Measurements from ENCODE around the gene PDIA5. TPM values are rescaled to one million over a fixed set of nuclear protein-coding genes. Genes with fewer than 3 reads are reported as not detected.

Gene PDIA5
- total RNA-seq, 1 experiment from 2014 or later, result 50.8 TPM

DNA sequence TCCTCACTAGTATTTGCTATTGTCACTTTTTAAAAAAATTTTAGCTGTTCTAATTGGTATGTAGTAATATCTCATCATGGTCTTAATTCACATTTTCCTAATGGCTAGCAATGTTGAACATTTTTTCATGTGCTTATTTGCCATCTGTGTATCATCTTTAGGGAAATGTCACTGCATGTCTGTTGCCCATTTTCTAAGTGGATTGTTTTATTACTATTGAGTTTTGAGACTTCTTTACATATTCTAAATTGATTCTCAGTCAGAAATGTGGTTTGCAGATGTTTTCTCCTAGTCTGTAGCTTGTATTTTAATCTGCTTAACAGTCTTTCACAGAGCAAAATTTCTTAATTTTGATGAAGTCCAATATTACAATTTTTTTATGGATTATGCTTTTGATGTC, 101.3 kb downstream of the PDIA5 start:
- Histone ChIP-seq H3K27me3 (ENCODE audit: insufficient read depth, low read length) (no peaks in the 10 kb centered on the region), H3K36me3 (ENCODE audit: control insufficient read depth in 1 of 2, insufficient read depth in 2 of 2, low read length in 2 of 2) (peaks cover 6 to 22% of the 10 kb centered on the region in 2 experiments; a peak in 3 of 4 replicates), H3K4me2 (ENCODE audit: low read length) (no peak overlapping the region), H2AFZ (ENCODE audit: low read depth, low read length, poor library complexity, severe bottlenecking) (no peak overlapping the region), H3K79me2 (ENCODE audit: insufficient read depth, low read length) (no peaks in the 10 kb centered on the region), H4K20me1 (ENCODE audit: insufficient read depth) (no peaks in the 10 kb centered on the region; the same call in 1 of the 2 replicates), H3K9me2 (ENCODE audit: insufficient read depth) (no peaks in the 10 kb centered on the region), H3K9me3 (ENCODE audit: control insufficient read depth in 1 of 2, insufficient read depth in 1 of 2, low read depth in 1 of 2, low read length in 2 of 2) (no peaks in the 10 kb centered on the region), H3K9ac (ENCODE audit: low read length) (no peak overlapping the region), H3K27ac (ENCODE audit: low read depth, low read length) (no peak overlapping the region), H3K4me1 (ENCODE audit: control insufficient read depth in 1 of 2, insufficient read depth in 2 of 2, low read length in 2 of 2) (no peaks in the 10 kb centered on the region), H3K4me3 (replicated peaks in 1 of 2; ENCODE audit: low read depth in 1 of 2, low read length in 2 of 2) (no peak overlapping the region)
- TF ChIP-seq, protein P1, sequence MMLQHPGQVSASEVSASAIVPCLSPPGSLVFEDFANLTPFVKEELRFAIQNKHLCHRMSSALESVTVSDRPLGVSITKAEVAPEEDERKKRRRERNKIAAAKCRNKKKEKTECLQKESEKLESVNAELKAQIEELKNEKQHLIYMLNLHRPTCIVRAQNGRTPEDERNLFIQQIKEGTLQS (IDR thresholded peaks at IDR 0.05), result no peak
- TF ChIP-seq EGR1 (IDR thresholded peaks at IDR 0.05; ENCODE audit: low read depth) (no peak), EZH2 (IDR thresholded peaks at IDR 0.05) (no peak), CBX3 (IDR thresholded peaks at IDR 0.05; ENCODE audit: low read depth) (no peak), TCF7L2 (IDR thresholded peaks at IDR 0.05; ENCODE audit: borderline replicate concordance, extremely low read depth, insufficient read depth, insufficient read length) (no peak), CEBPB (IDR thresholded peaks at IDR 0.05; ENCODE audit: low read depth) (no peak), SRF (IDR thresholded peaks at IDR 0.05; ENCODE audit: low read depth) (no peak), FOSL1 (IDR thresholded peaks at IDR 0.05; ENCODE audit: low read depth) (no peak), ZFX (IDR thresholded peaks at IDR 0.05) (no peak), POLR2A (IDR thresholded peaks at IDR 0.05; ENCODE audit: borderline replicate concordance, extremely low read depth, insufficient read depth, insufficient read length) (no peak)
- TF ChIP-seq, protein P2, sequence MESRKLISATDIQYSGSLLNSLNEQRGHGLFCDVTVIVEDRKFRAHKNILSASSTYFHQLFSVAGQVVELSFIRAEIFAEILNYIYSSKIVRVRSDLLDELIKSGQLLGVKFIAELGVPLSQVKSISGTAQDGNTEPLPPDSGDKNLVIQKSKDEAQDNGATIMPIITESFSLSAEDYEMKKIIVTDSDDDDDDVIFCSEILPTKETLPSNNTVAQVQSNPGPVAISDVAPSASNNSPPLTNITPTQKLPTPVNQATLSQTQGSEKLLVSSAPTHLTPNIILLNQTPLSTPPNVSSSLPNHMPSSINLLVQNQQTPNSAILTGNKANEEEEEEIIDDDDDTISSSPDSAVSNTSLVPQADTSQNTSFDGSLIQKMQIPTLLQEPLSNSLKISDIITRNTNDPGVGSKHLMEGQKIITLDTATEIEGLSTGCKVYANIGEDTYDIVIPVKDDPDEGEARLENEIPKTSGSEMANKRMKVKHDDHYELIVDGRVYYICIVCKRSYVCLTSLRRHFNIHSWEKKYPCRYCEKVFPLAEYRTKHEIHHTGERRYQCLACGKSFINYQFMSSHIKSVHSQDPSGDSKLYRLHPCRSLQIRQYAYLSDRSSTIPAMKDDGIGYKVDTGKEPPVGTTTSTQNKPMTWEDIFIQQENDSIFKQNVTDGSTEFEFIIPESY (IDR thresholded peaks at IDR 0.05; ENCODE audit: extremely low read depth, insufficient replicate concordance, low read length), result no peak
- TF ChIP-seq, protein P3, sequence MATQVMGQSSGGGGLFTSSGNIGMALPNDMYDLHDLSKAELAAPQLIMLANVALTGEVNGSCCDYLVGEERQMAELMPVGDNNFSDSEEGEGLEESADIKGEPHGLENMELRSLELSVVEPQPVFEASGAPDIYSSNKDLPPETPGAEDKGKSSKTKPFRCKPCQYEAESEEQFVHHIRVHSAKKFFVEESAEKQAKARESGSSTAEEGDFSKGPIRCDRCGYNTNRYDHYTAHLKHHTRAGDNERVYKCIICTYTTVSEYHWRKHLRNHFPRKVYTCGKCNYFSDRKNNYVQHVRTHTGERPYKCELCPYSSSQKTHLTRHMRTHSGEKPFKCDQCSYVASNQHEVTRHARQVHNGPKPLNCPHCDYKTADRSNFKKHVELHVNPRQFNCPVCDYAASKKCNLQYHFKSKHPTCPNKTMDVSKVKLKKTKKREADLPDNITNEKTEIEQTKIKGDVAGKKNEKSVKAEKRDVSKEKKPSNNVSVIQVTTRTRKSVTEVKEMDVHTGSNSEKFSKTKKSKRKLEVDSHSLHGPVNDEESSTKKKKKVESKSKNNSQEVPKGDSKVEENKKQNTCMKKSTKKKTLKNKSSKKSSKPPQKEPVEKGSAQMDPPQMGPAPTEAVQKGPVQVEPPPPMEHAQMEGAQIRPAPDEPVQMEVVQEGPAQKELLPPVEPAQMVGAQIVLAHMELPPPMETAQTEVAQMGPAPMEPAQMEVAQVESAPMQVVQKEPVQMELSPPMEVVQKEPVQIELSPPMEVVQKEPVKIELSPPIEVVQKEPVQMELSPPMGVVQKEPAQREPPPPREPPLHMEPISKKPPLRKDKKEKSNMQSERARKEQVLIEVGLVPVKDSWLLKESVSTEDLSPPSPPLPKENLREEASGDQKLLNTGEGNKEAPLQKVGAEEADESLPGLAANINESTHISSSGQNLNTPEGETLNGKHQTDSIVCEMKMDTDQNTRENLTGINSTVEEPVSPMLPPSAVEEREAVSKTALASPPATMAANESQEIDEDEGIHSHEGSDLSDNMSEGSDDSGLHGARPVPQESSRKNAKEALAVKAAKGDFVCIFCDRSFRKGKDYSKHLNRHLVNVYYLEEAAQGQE (IDR thresholded peaks at IDR 0.05; ENCODE audit: low read depth), result no peak
- TF ChIP-seq, protein P4, sequence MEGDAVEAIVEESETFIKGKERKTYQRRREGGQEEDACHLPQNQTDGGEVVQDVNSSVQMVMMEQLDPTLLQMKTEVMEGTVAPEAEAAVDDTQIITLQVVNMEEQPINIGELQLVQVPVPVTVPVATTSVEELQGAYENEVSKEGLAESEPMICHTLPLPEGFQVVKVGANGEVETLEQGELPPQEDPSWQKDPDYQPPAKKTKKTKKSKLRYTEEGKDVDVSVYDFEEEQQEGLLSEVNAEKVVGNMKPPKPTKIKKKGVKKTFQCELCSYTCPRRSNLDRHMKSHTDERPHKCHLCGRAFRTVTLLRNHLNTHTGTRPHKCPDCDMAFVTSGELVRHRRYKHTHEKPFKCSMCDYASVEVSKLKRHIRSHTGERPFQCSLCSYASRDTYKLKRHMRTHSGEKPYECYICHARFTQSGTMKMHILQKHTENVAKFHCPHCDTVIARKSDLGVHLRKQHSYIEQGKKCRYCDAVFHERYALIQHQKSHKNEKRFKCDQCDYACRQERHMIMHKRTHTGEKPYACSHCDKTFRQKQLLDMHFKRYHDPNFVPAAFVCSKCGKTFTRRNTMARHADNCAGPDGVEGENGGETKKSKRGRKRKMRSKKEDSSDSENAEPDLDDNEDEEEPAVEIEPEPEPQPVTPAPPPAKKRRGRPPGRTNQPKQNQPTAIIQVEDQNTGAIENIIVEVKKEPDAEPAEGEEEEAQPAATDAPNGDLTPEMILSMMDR (IDR thresholded peaks at IDR 0.05 in 2 of 3, conservative IDR thresholded peaks at IDR 0.05 in 1 of 3; ENCODE audit: borderline replicate concordance in 1 of 3, insufficient read depth in 1 of 3, low read depth in 2 of 3, low read length in 2 of 3), result no peak
- TF ChIP-seq, protein P5, sequence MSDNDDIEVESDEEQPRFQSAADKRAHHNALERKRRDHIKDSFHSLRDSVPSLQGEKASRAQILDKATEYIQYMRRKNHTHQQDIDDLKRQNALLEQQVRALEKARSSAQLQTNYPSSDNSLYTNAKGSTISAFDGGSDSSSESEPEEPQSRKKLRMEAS (IDR thresholded peaks at IDR 0.05), result no peak
- no TSS peak for BruUV-seq (replicated peaks)
- no peak for DNase-seq (ENCODE audit: low read depth, low spot score)
- ChIA-PET CTCF (no interaction called here), POLR2A (no interaction called here), RAD21 (ENCODE audit: low non-redundant PET in 1 of 2, low total read pairs in 2 of 2, uncharacterized antibody in 2 of 2, unreplicated experiment in 2 of 2) (no interaction called here)
- ATAC-seq, result no peak
- intact Hi-C loops (cut with micrococcal nuclease), result no loop called here

Data from HCT116 (cell line).